Activated B cell treated with CpG ODN at 0.5 μM for 24 hours (primary cell): ENCODE results near the gene TSPEAR. TPM values are rescaled to one million over a fixed set of nuclear protein-coding genes. Genes with fewer than 3 reads are reported as not detected.

Source experiments
- ATAC-seq: fragments of 200-7000 bp; cut with Tn5 transposase; one replicate; pipeline ENCODE4 v1.10.0; 2021; ENCODE audit warnings: low read depth, mild to moderate bottlenecking, moderate library complexity
- CTCF ChIA-PET: fragments of 350-600 bp; sonication (Branson Sonifier 250); formaldehyde crosslinking; loops from one replicate; lab custom pipeline; 2021; ENCODE audit warnings: antibody characterized with exemption; lab: Charles Lee
- POLR2A ChIA-PET: fragments of 350-600 bp; sonication (Branson Sonifier 250); formaldehyde crosslinking; loops from one replicate; lab custom pipeline; 2021; ENCODE audit warnings: antibody characterized with exemption; lab: Charles Lee
- DNase-seq: peaks from one replicate; pipeline ENCODE4 v3.0.0; 2022
- H3K27ac Mint-ChIP-seq: one replicate; pipeline ENCODE4 v1.8.0; 2020; ENCODE audit warnings: mixed read lengths
- H3K27me3 Mint-ChIP-seq: one replicate; pipeline ENCODE4 v1.8.0; 2021; ENCODE audit warnings: mixed read lengths
- H3K36me3 Mint-ChIP-seq: one replicate; pipeline ENCODE4 v1.8.0; 2021; ENCODE audit warnings: low read depth, mixed read lengths
- H3K4me1 Mint-ChIP-seq: one replicate; pipeline ENCODE4 v1.8.0; 2021; ENCODE audit warnings: mixed read lengths
- H3K4me3 Mint-ChIP-seq: one replicate; pipeline ENCODE4 v1.8.0; 2020; ENCODE audit warnings: mild to moderate bottlenecking, mixed read lengths
- H3K9me3 Mint-ChIP-seq: one replicate; pipeline ENCODE4 v1.8.0; 2020; ENCODE audit warnings: mixed read lengths
- CTCF ChIP-seq: fragments of 200-600 bp; IDR thresholded peaks from one replicate; pipeline ENCODE4 v1.8.0; 2022; ENCODE audit warnings: antibody characterized with exemption, mild to moderate bottlenecking
- intact Hi-C: fragments of 100-400 bp; cut with micrococcal nuclease; formaldehyde crosslinking; loops from one replicate; pipeline ENCODE4 v1.15.1; 2024
- total RNA-seq: library from RNA; stranded (reverse); gene quantifications from 2 replicates; pipeline ENCODE4 v1.2.3, GENCODE V29; 2022

TSPEAR gene
- total RNA-seq, 1 donor from 2014 or later: not detected

GRCh38 chr21:44511938-44512275 lies 199.5 kb downstream of the TSPEAR start:
- Mint-ChIP-seq H3K27ac (no peak overlapping the region), H3K9me3 (no peaks in the 10 kb centered on the region), H3K4me1 (peaks cover 1% of the 10 kb centered on the region), H3K36me3 (no peaks in the 10 kb centered on the region), H3K4me3 (no peak overlapping the region), H3K27me3 (peaks cover 10% of the 10 kb centered on the region)
- ATAC-seq (no peak), DNase-seq (no peak)
- intact Hi-C loops: loop anchor here (2.0 to 10.0 kb wide), 3 partner anchors 363 to 619 kb away; partner anchors contain the start of genes PTTG1IP and SLX9
- ChIA-PET CTCF (interaction anchor here (0.6 to 1.4 kb wide), 3 partner anchors 281 to 626 kb away, joined by 3 to 4 read pairs (median 3); no protein-coding TSS in a partner anchor), POLR2A (no interaction called here)
- TF ChIP-seq CTCF: no peak

GRCh38 chr21:44511219-44511937 lies 200.0 kb downstream of the TSPEAR start:
- no peak for TF ChIP-seq CTCF
- Mint-ChIP-seq H3K9me3 (no peaks in the 10 kb centered on the region), H3K27me3 (peaks cover 10% of the 10 kb centered on the region), H3K4me3 (no peak overlapping the region), H3K4me1 (peaks cover 1% of the 10 kb centered on the region), H3K36me3 (no peaks in the 10 kb centered on the region), H3K27ac (no peak overlapping the region)
- no peak for ATAC-seq
- intact Hi-C loops: loop anchor here (2.0 to 10.0 kb wide), 3 partner anchors 363 to 619 kb away; partner anchors contain the start of genes PTTG1IP and SLX9
- POLR2A ChIA-PET: no interaction called here
- CTCF ChIA-PET: interaction anchor here (0.5 to 2.2 kb wide), 11 partner anchors 9 to 626 kb away, joined by 3 to 32 read pairs (median 4); no protein-coding TSS in a partner anchor
- DNase-seq: no peak

- Mint-ChIP-seq H3K27me3 (peaks cover 10% of the 10 kb centered on the region), H3K9me3 (no peaks in the 10 kb centered on the region), H3K4me1 (peaks cover 2% of the 10 kb centered on the region), H3K4me3 (no peak overlapping the region), H3K27ac (no peak overlapping the region), H3K36me3 (no peaks in the 10 kb centered on the region)
- ChIA-PET POLR2A (no interaction called here), CTCF (interaction anchor here (0.5 to 2.2 kb wide), 13 partner anchors 9 to 439 kb away, joined by 3 to 32 read pairs (median 3); no protein-coding TSS in a partner anchor)
- DNase-seq (peak; percentile 66), ATAC-seq (peak; percentile 72)
- no peak for TF ChIP-seq CTCF
- intact Hi-C loops: loop anchor here (1.0 to 10.0 kb wide), 4 partner anchors 283 to 620 kb away; partner anchors contain the start of genes PTTG1IP and SLX9
Observed at GRCh38 chr21:44510508-44511218, 200.7 kb downstream of the TSPEAR start.

- ChIA-PET CTCF (interaction anchor here (0.8 to 2.2 kb wide), 8 partner anchors 8 to 440 kb away, joined by 3 to 32 read pairs (median 4); no protein-coding TSS in a partner anchor), POLR2A (no interaction called here)
- H3K27me3 Mint-ChIP-seq: peaks cover 10% of the 10 kb centered on the region
- DNase-seq: no peak
- no peak overlapping the region for H3K27ac Mint-ChIP-seq
- peaks cover 3% of the 10 kb centered on the region for H3K4me1 Mint-ChIP-seq
- ATAC-seq: no peak
- TF ChIP-seq CTCF: no peak
- H3K9me3 Mint-ChIP-seq: no peaks in the 10 kb centered on the region
- intact Hi-C loops: loop anchor here (1.0 to 10.0 kb wide), 4 partner anchors 283 to 621 kb away; partner anchors contain the start of genes PTTG1IP and SLX9
- no peak overlapping the region for H3K4me3 Mint-ChIP-seq
- no peaks in the 10 kb centered on the region for H3K36me3 Mint-ChIP-seq
Observed at GRCh38 chr21:44510109-44510507, 201.3 kb downstream of the TSPEAR start.

- Mint-ChIP-seq H3K36me3 (no peaks in the 10 kb centered on the region), H3K4me3 (no peak overlapping the region), H3K4me1 (peaks cover 3% of the 10 kb centered on the region), H3K27me3 (peaks cover 10% of the 10 kb centered on the region), H3K9me3 (no peaks in the 10 kb centered on the region), H3K27ac (no peak overlapping the region)
- ATAC-seq (no peak), DNase-seq (no peak)
- CTCF ChIA-PET: interaction anchor here (0.8 to 2.2 kb wide), 2 partner anchors 284 to 292 kb away, joined by 3 to 32 read pairs; no protein-coding TSS in a partner anchor
- intact Hi-C loops: no loop called here
- TF ChIP-seq CTCF: no peak
- POLR2A ChIA-PET: no interaction called here
Observed at GRCh38 chr21:44509539-44509938, 201.8 kb downstream of the TSPEAR start.
